Ishikawa (cell line): ENCODE data around the gene COL23A1.

Experiments
- CEBPB ChIP-seq: IDR thresholded peaks from 2 replicates; pipeline ENCODE4 v1.6.1; 2012
- CREB1 ChIP-seq: IDR thresholded peaks from 2 replicates; pipeline ENCODE4 v1.6.1; 2012; ENCODE audit warnings: low read depth
- EGR1 ChIP-seq: IDR thresholded peaks from 2 replicates; pipeline ENCODE4 v1.6.1; 2012
- EP300 ChIP-seq: IDR thresholded peaks from 2 replicates; pipeline ENCODE4 v1.6.1; 2012; ENCODE audit warnings: borderline replicate concordance
- FOXM1 ChIP-seq: IDR thresholded peaks from 2 replicates; pipeline ENCODE4 v1.6.1; 2012; ENCODE audit warnings: low read depth, borderline replicate concordance
- MAX ChIP-seq: IDR thresholded peaks from 2 replicates; pipeline ENCODE4 v1.6.1; 2012
- NFIC ChIP-seq: IDR thresholded peaks from 2 replicates; pipeline ENCODE4 v1.6.1; 2012
- RAD21 ChIP-seq: IDR thresholded peaks from 2 replicates; pipeline ENCODE4 v1.6.1; 2012; ENCODE audit warnings: low read depth
- REST ChIP-seq: IDR thresholded peaks from 2 replicates; pipeline ENCODE4 v1.6.1; 2012; ENCODE audit warnings: low read depth, mild to moderate bottlenecking
- TAF1 ChIP-seq: IDR thresholded peaks from 2 replicates; pipeline ENCODE4 v1.6.1; 2012; ENCODE audit warnings: low read depth, mild to moderate bottlenecking
- TCF12 ChIP-seq: IDR thresholded peaks from 2 replicates; pipeline ENCODE4 v1.6.1; 2012; ENCODE audit warnings: low read depth
- TEAD4 ChIP-seq: IDR thresholded peaks from 2 replicates; pipeline ENCODE4 v1.6.1; 2012
- YY1 ChIP-seq: IDR thresholded peaks from 2 replicates; pipeline ENCODE4 v1.6.1; 2012; ENCODE audit warnings: low read depth
- ZBTB7A ChIP-seq: IDR thresholded peaks from 2 replicates; pipeline ENCODE4 v1.6.1; 2012; ENCODE audit warnings: low read depth
- TF ChIP-seq, protein P1 (sequence below): IDR thresholded peaks from 2 replicates; pipeline ENCODE4 v1.6.1; 2012

The COL23A1 gene

GRCh38 chr5:178378527-178379484, 211.4 kb downstream of the COL23A1 start:
- TF ChIP-seq CREB1 (no peak), ZBTB7A (no peak), REST (no peak), TAF1 (no peak)

DNA sequence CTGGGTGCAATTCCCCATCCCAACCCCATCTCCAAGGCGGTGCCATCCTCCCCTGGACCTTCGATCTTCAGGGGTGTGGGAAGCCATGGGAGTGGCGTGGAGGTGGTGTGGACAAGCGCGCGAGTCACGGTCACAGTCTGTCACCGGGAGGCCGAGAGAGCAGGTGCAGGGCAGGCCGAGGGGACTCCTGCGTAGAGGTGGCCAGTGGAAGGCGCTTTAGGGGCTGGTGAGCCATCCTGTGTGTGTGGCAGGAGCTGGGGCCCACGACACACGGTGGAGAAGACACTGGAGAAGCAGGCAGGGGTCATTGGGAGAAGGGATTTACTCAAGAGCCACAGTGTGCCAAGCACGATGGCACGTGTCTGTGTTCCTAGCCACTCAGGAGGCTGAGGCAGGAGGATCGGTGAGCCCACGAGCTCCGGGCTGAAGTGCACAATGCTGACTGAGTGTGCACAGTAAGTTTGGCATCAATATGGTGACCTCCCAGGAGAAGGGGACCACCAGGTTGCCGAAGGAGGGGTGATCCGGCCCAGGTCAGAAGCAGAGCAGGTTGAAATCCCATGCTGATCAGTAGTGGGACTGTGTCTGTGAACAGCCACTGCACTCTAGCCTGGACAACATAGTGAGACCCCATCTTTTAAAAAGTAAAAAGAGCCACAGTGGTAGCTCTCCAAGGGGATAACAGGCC, 212.5 kb downstream of the COL23A1 start:
- TF ChIP-seq MAX, result no peak

GRCh38 chr5:178376921-178377582, 213.1 kb downstream of the COL23A1 start:
- TF ChIP-seq NFIC (no peak), TEAD4 (no peak), FOXM1 (no peak), CEBPB (no peak), MAX (no peak), ZBTB7A (no peak), TCF12 (no peak), CREB1 (no peak), YY1 (no peak), RAD21 (no peak)
- TF ChIP-seq, protein P1, sequence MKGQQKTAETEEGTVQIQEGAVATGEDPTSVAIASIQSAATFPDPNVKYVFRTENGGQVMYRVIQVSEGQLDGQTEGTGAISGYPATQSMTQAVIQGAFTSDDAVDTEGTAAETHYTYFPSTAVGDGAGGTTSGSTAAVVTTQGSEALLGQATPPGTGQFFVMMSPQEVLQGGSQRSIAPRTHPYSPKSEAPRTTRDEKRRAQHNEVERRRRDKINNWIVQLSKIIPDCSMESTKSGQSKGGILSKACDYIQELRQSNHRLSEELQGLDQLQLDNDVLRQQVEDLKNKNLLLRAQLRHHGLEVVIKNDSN, result no peak

GRCh38 chr5:178375348-178375747, 214.8 kb downstream of the COL23A1 start:
- TF ChIP-seq FOXM1, result no peak
- TF ChIP-seq, protein P1, result no peak
- no peak for TF ChIP-seq TAF1
- no peak for TF ChIP-seq CEBPB
- no peak for TF ChIP-seq NFIC
- no peak for TF ChIP-seq TCF12
- no peak for TF ChIP-seq RAD21
- TF ChIP-seq TEAD4, result no peak
- TF ChIP-seq CREB1, result no peak
- no peak for TF ChIP-seq YY1
- no peak for TF ChIP-seq ZBTB7A
- no peak for TF ChIP-seq MAX
- no peak for TF ChIP-seq REST
- no peak for TF ChIP-seq EP300
- TF ChIP-seq EGR1, result no peak

- no peak for TF ChIP-seq TCF12
- no peak for TF ChIP-seq EGR1
- TF ChIP-seq, protein P1, result no peak
- no peak for TF ChIP-seq EP300
- TF ChIP-seq CREB1, result no peak
Observed at GRCh38 chr5:178373711-178374110, 216.5 kb downstream of the COL23A1 start.
